NCI-H774 (cell line): ENCODE measurements around the gene OPA1.

ENCODE experiments used
- DNase-seq: peaks from one replicate; lab custom pipeline; 2025; lab: John Stamatoyannopoulos, UW

The OPA1 gene

DNA sequence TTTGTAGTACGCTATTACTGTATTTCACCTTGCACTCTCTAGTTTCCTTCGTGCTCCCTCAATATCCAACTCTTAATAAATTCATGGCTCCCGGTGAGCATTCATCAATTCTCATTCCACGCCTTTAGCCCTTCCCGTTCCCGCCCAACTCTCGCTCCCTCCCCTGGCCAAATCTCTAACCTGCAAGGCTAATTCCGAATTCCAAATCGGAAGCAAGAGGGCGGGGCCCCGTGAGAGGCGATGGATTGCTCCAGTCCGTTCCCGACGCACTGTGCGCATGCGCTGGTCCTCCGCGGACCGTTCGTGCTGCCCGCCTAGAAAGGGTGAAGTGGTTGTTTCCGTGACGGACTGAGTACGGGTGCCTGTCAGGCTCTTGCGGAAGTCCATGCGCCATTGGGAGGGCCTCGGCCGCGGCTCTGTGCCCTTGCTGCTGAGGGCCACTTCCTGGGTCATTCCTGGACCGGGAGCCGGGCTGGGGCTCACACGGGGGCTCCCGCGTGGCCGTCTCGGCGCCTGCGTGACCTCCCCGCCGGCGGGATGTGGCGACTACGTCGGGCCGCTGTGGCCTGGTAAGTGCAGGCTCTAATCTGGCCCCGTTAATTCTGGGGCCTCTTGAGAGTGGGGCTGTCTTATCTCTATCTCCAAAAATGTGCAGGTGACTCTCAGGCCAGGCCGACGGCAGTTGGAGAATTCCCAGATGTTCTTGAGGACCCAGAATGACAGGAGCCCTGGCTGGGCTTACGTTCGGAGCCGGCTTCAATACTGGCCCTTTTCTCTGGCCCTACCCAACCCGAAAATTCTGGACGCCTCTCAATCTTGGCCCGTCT is at the start of gene OPA1:
Gene OPA1, plus strand, starts transcription at position 368 of the 827 bp plus-strand sequence. Its CDS starts 170 bp downstream, at position 538.
- DNase-seq, result peak; percentile 100

DNA sequence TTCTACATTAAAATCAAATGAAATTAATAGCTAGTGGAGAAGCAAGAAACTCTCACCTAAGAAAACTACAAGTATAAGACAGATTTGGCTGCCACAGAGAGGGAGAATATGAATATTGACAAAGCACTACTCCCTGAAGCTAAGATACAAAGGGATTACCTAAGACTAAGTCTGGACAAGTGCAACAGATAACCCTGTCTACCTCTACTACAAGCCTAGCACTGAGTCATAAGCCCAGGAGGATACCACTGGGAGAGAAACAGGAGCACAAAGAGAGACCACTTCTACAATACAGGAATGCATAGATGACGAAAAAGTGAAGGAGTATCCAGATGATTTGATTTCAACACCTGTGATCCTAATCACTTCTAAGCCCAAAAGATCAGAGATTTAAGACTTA is 48.7 kb upstream of the OPA1 start:
- DNase-seq, result no peak

DNA sequence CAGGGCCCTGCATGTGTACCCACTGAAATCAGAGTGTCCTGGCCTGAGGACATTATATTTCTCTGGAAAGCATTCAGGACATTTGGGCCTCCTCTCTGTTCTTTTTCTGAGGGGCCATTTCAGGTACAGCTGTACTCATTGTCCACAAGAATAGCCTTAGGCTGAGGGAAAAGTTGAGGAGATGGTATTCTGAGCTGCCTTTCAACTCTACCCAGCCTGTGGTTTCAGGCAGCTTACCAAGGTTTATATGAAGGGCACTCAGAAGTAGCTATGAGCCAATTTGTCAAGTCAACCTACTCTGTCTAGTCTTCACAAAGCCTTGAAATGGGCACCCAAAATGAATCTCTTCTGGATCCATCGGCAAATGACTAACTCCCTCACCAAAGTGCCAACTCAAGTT is 47.7 kb upstream of the OPA1 start:
- no peak for DNase-seq

DNA sequence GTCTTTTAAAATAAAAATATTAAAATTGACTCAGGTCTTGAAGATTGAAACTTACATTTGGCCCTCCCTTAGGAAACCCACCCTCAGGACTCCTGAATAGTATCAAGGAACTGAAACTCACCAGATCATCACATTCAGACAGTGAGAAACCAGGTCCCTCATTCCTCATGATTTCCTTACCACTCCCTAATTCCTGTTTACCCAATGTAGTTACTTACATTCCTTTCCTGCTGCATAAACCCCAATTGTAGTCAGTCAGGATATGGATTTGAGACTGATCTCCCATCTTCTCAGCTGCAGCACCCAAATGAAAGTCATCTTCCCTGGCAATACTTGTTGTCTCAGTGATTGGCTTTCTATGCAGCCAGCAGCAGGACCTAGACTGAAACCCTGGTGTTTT is 46.9 kb upstream of the OPA1 start:
- DNase-seq, result no peak

- DNase-seq, result peak; percentile 22
These were observed 44.6 kb upstream of the OPA1 start for GRCh38 chr3:193548406-193548805.

DNA sequence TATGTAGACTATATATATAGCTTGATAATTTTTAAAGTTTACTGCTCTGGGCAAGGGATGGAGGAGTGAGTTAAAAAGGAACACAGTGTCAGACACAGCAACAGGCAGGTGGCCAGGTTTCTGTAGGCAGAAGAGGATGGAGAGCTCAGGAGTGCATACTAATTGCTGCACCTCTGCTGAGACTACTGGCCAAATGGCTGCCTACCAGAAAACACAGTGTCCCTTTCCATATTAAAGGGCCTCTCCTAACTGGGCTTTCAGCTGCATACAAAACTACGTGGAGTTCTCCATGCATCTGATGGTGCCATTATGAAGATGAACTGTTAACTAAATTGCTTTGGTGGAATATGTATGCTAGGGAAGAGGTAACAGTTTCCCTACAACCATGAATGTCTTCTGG is 40.1 kb upstream of the OPA1 start:
- peak; percentile 75 for DNase-seq

DNA sequence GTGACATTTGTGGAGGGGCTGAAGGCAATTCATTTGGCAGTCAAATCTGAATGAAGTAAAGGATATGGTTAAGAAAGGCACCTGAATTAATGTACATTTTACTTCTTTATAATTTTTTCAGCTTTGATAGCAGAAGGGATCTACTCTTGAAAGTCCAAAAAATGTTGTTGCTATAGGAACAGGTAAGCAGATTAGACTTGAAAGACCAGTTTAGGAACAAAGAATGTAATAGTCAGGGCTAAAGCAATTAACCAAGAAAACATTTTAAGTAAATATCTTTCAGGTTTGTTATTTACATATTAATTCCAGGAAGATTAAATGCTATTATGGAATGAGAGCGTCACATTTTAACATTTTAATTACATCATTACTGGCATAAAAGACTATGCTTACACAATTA is 39.4 kb upstream of the OPA1 start:
- peak; percentile 85 for DNase-seq

- peak; percentile 46 for DNase-seq
These were observed 38.2 kb upstream of the OPA1 start, which contains the start of gene ATP13A4 for GRCh38 chr3:193554811-193555210. Gene ATP13A4, minus strand, starts transcription at chr3:193554895. Its CDS starts 96 bp downstream, at chr3:193554799.

GRCh38 chr3:193556841-193557240 is 36.2 kb upstream of the OPA1 start:
- DNase-seq, result peak; percentile 79

DNA sequence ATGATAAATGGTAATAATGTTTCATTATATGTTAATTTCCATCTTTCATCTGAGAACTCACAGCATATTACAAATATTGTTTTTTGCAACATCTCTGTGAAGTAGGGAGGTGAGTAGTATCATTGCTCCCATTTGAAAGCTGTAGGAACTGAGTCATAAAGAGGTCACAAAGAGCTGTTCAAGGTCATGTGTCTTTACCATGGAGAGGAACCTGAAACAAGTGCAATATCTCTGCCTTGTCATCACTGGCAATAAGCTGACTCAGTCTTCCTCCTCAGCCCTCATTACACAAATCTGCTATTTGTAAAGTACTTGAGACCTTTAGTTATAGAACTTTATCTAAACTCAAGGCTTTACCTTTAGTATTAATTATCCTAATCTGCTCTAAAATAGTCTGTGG is 33.9 kb upstream of the OPA1 start:
- DNase-seq, result no peak

GRCh38 chr3:193560091-193560490 is 32.9 kb upstream of the OPA1 start:
- no peak for DNase-seq

DNA sequence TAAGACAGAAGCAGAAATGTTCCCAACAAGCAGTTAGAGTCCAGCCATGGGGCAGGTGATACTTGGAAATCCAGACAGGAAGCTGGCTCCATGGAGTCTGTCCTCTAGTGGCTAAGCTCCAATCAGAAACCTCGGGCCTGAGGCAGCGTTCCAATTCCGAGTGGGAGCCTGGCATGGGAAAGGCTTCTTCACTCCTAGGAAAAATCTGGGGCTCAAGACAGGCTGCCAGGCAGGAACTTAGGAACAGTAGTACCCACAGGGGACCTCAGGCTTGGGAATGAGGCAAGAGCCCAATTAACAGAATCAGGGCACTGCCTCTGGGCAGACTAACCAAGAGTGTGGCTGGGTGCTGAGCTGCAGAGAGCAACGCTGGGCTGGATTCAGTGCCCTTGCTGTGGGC is 32.1 kb upstream of the OPA1 start:
- peak; percentile 43 for DNase-seq

DNA sequence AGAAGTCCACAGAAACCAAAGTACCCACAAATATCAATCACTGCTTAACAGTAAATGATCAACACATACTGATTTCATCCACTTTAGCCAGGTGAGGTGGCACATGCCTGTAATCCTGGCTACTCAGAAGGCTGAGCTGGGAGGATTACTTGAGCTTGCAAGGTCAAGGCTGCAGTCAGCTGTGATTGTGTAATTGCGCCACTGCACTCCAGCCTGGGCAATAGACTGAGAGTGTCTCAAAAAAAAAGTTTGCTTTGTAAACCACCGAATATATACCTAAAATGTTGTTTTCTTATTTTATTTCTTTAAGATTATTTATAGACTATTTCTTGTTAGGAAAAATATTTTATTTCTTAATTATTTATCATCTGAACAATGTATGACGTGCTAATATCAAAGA is 29.6 kb upstream of the OPA1 start:
- no peak for DNase-seq

DNA sequence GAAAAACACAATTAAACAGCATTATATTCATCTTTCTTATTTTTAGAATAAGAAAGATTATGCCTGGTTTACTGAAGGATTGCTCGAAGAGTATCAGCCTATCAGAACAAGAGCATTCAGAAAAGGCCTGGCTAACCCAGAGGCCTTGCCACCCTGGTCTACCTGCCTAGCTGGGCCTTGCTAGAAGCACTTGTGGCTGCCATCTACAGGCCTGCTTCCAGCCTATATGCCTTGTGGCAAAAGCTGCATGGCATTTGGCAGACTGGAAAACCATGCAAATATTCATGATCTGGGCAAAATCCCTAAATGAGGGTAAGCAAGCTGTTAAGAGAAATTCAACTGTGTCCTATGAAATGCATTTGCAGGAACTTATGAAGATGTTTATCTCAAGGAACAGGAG is 29.0 kb upstream of the OPA1 start:
- DNase-seq, result no peak

GRCh38 chr3:193569119-193569518 is 23.9 kb upstream of the OPA1 start:
- DNase-seq, result no peak

- peak; percentile 90 for DNase-seq
These were observed 20.5 kb upstream of the OPA1 start for GRCh38 chr3:193572426-193572908.

DNA sequence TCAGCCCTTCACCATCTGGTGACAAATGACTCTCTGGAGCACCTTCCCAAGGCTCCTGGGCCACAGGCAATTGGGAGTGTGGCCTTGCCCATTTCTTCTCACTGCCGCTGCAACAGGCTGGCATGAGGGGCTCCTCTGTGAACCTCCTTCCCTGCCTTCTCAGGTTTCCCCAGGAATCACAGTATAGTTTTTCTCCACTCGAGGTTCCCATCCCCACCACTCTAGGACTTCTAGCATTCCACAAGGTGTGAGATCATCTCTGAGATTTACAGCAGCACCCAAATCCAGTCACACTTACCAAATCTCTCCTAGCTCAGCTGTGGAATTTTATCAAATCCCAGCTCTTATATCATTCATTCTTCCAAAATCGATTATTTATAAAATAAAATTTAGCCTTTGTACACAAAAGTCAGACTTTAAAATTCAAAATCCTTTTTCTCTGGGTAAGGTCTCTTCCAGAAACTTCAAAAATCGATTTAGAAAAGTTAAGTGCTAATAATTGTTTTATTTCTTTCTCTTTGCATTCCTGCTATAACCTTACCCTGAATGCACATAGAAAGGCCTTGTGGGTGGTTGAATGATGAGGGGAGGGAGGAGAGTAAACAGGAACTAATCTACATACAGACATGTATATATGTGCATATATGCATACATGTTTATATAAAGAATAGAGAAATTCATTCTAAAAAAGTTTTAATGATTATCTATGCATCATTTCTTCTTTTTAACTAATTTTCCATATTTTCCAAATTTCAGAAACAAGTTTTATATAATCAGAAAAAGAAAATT is 19.4 kb upstream of the OPA1 start:
- no peak for DNase-seq

- no peak for DNase-seq
These were observed 18.4 kb upstream of the OPA1 start for GRCh38 chr3:193574488-193575070.

GRCh38 chr3:193585530-193585929 is 7.5 kb upstream of the OPA1 start:
- DNase-seq, result peak; percentile 57

DNA sequence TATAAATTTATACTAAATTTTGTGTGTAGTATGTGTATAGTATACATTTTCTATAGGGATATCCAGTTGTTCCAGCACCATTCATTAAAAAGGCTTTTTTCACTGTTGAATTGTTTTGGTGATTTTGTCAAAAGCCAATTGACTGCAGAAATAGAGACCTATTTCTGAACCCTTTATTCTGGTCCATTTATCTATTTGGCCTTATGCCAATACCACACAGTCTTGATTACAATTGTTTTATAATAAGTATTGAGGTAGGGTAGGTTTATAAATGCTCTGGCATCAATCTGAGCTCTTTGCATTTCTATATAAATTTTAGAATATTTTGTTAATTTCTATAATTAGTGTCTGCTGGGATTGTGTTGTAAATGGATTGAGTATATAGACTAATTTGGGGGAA is 6.5 kb upstream of the OPA1 start:
- DNase-seq, result no peak

DNA sequence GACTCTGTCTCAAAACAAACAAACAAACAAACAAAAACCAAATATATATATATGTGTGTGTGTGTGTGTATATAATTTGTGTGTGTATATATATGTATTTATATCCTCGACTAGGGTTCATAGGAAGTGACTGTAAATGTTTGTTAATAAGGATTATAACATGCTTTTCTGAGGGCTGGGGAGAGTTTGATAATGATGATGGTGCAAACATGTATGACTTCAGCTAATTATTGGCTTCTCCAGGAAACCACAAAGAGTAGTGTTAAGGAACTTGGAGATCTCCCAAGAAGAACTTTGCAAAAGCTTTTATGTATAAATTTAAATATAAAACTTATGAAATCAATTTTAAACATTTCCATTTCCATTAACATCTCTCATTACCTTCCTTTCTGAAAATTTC is 3.9 kb upstream of the OPA1 start:
- DNase-seq, result no peak

DNA sequence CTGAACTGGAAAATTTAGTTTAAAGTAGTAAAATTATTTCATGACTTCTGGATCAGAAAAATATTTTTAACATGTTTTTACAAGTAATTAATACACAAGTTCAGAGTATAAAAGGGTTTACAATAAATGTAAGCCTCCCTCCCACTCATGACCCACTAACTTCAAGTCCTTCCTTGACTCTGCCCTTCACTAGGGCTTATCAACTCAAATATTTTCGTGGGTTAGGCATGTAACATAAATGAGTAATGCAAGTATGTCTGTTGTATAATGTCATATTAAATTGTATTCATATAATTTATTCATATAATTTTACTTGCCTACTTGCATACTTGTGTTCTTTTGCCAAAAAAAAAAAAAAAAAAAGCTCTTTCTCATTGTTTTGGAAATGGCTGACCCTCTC is 3.4 kb upstream of the OPA1 start:
- no peak for DNase-seq
